ENCODE measurements around the gene TP53AIP1. TPM values are rescaled to one million over a fixed set of nuclear protein-coding genes. Genes with fewer than 3 reads are reported as not detected.

The TP53AIP1 gene
- total RNA-seq, 2 donors from 2014 or later, result not detected

GRCh38 chr11:128940156-128940555, 2.5 kb downstream of the TP53AIP1 start:
- Mint-ChIP-seq H3K36me3 (ENCODE audit: low read depth) (no peaks in the 10 kb centered on the region), H3K27me3 (peaks cover 29% of the 10 kb centered on the region), H3K4me3 (no peak overlapping the region), H3K4me1 (peaks cover 2% of the 10 kb centered on the region), H3K27ac (no peak overlapping the region)
- H3K9me3 ChIP-seq (ENCODE audit: control insufficient read depth, low read length, poor library complexity, severe bottlenecking), result no peaks in the 10 kb centered on the region
- ATAC-seq (no peak), DNase-seq (no peak)

GRCh38 chr11:128939591-128939990, 3.1 kb downstream of the TP53AIP1 start:
- DNase-seq, result no peak
- H3K9me3 ChIP-seq (ENCODE audit: control insufficient read depth, low read length, poor library complexity, severe bottlenecking), result no peaks in the 10 kb centered on the region
- Mint-ChIP-seq H3K27me3 (peaks cover 24% of the 10 kb centered on the region), H3K27ac (no peak overlapping the region), H3K4me3 (no peak overlapping the region), H3K36me3 (ENCODE audit: low read depth) (no peaks in the 10 kb centered on the region), H3K4me1 (peaks cover 2% of the 10 kb centered on the region)
- ATAC-seq, result no peak

- Mint-ChIP-seq H3K4me3 (no peak overlapping the region), H3K27ac (no peak overlapping the region), H3K4me1 (peaks cover 2% of the 10 kb centered on the region), H3K27me3 (peaks cover 27% of the 10 kb centered on the region), H3K36me3 (ENCODE audit: low read depth) (peaks cover 2% of the 10 kb centered on the region)
- H3K9me3 ChIP-seq (ENCODE audit: control insufficient read depth, low read length, poor library complexity, severe bottlenecking), result no peaks in the 10 kb centered on the region
- no peak for DNase-seq
- no peak for ATAC-seq
Measured at GRCh38 chr11:128938156-128938885, 4.3 kb downstream of the TP53AIP1 start.

- H3K27ac Mint-ChIP-seq, result no peak overlapping the region
- no peak for ATAC-seq
- H3K27me3 Mint-ChIP-seq, result peaks cover 26% of the 10 kb centered on the region
- peaks cover 2% of the 10 kb centered on the region for H3K4me1 Mint-ChIP-seq
- no peaks in the 10 kb centered on the region for H3K9me3 ChIP-seq (ENCODE audit: control insufficient read depth, low read length, poor library complexity, severe bottlenecking)
- H3K4me3 Mint-ChIP-seq, result no peak overlapping the region
- no peak for DNase-seq
- peaks cover 2% of the 10 kb centered on the region for H3K36me3 Mint-ChIP-seq (ENCODE audit: low read depth)
Measured at GRCh38 chr11:128937480-128937879, 5.2 kb downstream of the TP53AIP1 start.

- Mint-ChIP-seq H3K36me3 (ENCODE audit: low read depth) (peaks cover 2% of the 10 kb centered on the region), H3K27me3 (peaks cover 24% of the 10 kb centered on the region), H3K4me3 (no peak overlapping the region), H3K27ac (no peak overlapping the region), H3K4me1 (peaks cover 2% of the 10 kb centered on the region)
- H3K9me3 ChIP-seq (ENCODE audit: control insufficient read depth, low read length, poor library complexity, severe bottlenecking), result no peaks in the 10 kb centered on the region
- DNase-seq (no peak), ATAC-seq (no peak)
Measured at GRCh38 chr11:128936606-128937251, 5.9 kb downstream of the TP53AIP1 start.

- no peak overlapping the region for H3K27ac Mint-ChIP-seq
- H3K4me1 Mint-ChIP-seq, result peaks cover 2% of the 10 kb centered on the region
- DNase-seq (no peak), ATAC-seq (no peak)
- no peak overlapping the region for H3K4me3 Mint-ChIP-seq
- no peaks in the 10 kb centered on the region for H3K9me3 ChIP-seq (ENCODE audit: control insufficient read depth, low read length, poor library complexity, severe bottlenecking)
- H3K36me3 Mint-ChIP-seq (ENCODE audit: low read depth), result peaks cover 2% of the 10 kb centered on the region
- H3K27me3 Mint-ChIP-seq, result peaks cover 25% of the 10 kb centered on the region
Measured at GRCh38 chr11:128934926-128935325, 7.7 kb downstream of the TP53AIP1 start.

- Mint-ChIP-seq H3K27ac (peak overlapping the region; percentile 8), H3K36me3 (ENCODE audit: low read depth) (peaks cover 2% of the 10 kb centered on the region), H3K4me3 (no peak overlapping the region), H3K27me3 (peaks cover 31% of the 10 kb centered on the region), H3K4me1 (peaks cover 5% of the 10 kb centered on the region)
- H3K9me3 ChIP-seq (ENCODE audit: control insufficient read depth, low read length, poor library complexity, severe bottlenecking), result no peaks in the 10 kb centered on the region
- no peak for DNase-seq
- no peak for ATAC-seq
Measured at GRCh38 chr11:128934351-128934750, 8.3 kb downstream of the TP53AIP1 start.

- peaks cover 31% of the 10 kb centered on the region for H3K27me3 Mint-ChIP-seq
- no peak overlapping the region for H3K4me3 Mint-ChIP-seq
- DNase-seq, result no peak
- peak overlapping the region; percentile 8 for H3K27ac Mint-ChIP-seq
- peaks cover 8% of the 10 kb centered on the region for H3K4me1 Mint-ChIP-seq
- H3K36me3 Mint-ChIP-seq (ENCODE audit: low read depth), result peaks cover 2% of the 10 kb centered on the region
- no peaks in the 10 kb centered on the region for H3K9me3 ChIP-seq (ENCODE audit: control insufficient read depth, low read length, poor library complexity, severe bottlenecking)
- ATAC-seq, result no peak
Measured at GRCh38 chr11:128933481-128934178, 9.0 kb downstream of the TP53AIP1 start.

- DNase-seq, result no peak
- no peak for ATAC-seq
- H3K27me3 Mint-ChIP-seq, result peaks cover 41% of the 10 kb centered on the region
- peaks cover 9% of the 10 kb centered on the region for H3K4me1 Mint-ChIP-seq
- no peaks in the 10 kb centered on the region for H3K9me3 ChIP-seq (ENCODE audit: control insufficient read depth, low read length, poor library complexity, severe bottlenecking)
- H3K27ac Mint-ChIP-seq, result no peak overlapping the region
- H3K36me3 Mint-ChIP-seq (ENCODE audit: low read depth), result peaks cover 2% of the 10 kb centered on the region
- H3K4me3 Mint-ChIP-seq, result no peak overlapping the region
Measured at GRCh38 chr11:128931668-128932067, 11.0 kb downstream of the TP53AIP1 start.

- H3K36me3 Mint-ChIP-seq (ENCODE audit: low read depth), result peaks cover 2% of the 10 kb centered on the region
- H3K4me1 Mint-ChIP-seq, result peaks cover 9% of the 10 kb centered on the region
- no peak overlapping the region for H3K4me3 Mint-ChIP-seq
- H3K9me3 ChIP-seq (ENCODE audit: control insufficient read depth, low read length, poor library complexity, severe bottlenecking), result no peaks in the 10 kb centered on the region
- no peak for DNase-seq
- H3K27ac Mint-ChIP-seq, result no peak overlapping the region
- peaks cover 46% of the 10 kb centered on the region for H3K27me3 Mint-ChIP-seq
- no peak for ATAC-seq
Measured at GRCh38 chr11:128931066-128931465, 11.6 kb downstream of the TP53AIP1 start.

- Mint-ChIP-seq H3K4me1 (peaks cover 9% of the 10 kb centered on the region), H3K27me3 (peaks cover 46% of the 10 kb centered on the region)
Measured at GRCh38 chr11:128929991-128930390, 12.7 kb downstream of the TP53AIP1 start.

GRCh38 chr11:128929468-128929867, 13.2 kb downstream of the TP53AIP1 start:
- Mint-ChIP-seq H3K4me1 (peaks cover 9% of the 10 kb centered on the region), H3K4me3 (peak overlapping the region; percentile 63), H3K36me3 (ENCODE audit: low read depth) (peaks cover 2% of the 10 kb centered on the region), H3K27ac (no peak overlapping the region), H3K27me3 (peaks cover 45% of the 10 kb centered on the region)
- ATAC-seq, result no peak
- H3K9me3 ChIP-seq (ENCODE audit: control insufficient read depth, low read length, poor library complexity, severe bottlenecking), result no peaks in the 10 kb centered on the region
- no peak for DNase-seq

More at GRCh38 chr11:128929991-128930390, 12.7 kb downstream of the TP53AIP1 start:
- Mint-ChIP-seq H3K4me3 (no peak overlapping the region), H3K36me3 (ENCODE audit: low read depth) (peaks cover 2% of the 10 kb centered on the region), H3K27ac (no peak overlapping the region)
- no peak for DNase-seq
- no peak for ATAC-seq
- no peaks in the 10 kb centered on the region for H3K9me3 ChIP-seq (ENCODE audit: control insufficient read depth, low read length, poor library complexity, severe bottlenecking)

- Mint-ChIP-seq H3K27ac (peak overlapping the region; percentile 37), H3K27me3 (peaks cover 44% of the 10 kb centered on the region), H3K4me3 (peak overlapping the region; percentile 82), H3K36me3 (ENCODE audit: low read depth) (no peaks in the 10 kb centered on the region), H3K4me1 (peaks cover 9% of the 10 kb centered on the region)
- H3K9me3 ChIP-seq (ENCODE audit: control insufficient read depth, low read length, poor library complexity, severe bottlenecking), result no peaks in the 10 kb centered on the region
- no peak for DNase-seq
- ATAC-seq, result peak; percentile 39
Measured at GRCh38 chr11:128928400-128928799, 14.3 kb downstream of the TP53AIP1 start.

Data from T-helper 17 cell (primary cell).